GM19043 (cell line): Measurements from ENCODE around the gene ATXN2L.
"Not testable (repeated sequence)": the region's sequence is repeated elsewhere in the genome, so short reads cannot be mapped to it uniquely, and the experiment has no call there.

ENCODE experiments used
- ATAC-seq: cut with Tn5 transposase; IDR thresholded peaks from one replicate; pipeline ENCODE4 v1.9.1; 2021; ENCODE audit warnings: low read depth; ENCODE audit not compliant: unreplicated experiment

The ATXN2L gene

GRCh38 chr16:28837672-28838557, 15.1 kb downstream of the ATXN2L start:
- no peak for ATAC-seq

GRCh38 chr16:28838558-28838918, 15.7 kb downstream of the ATXN2L start:
- ATAC-seq, result no peak

- no peak for ATAC-seq
Observed at GRCh38 chr16:28839004-28839639, 16.3 kb downstream of the ATXN2L start.

DNA sequence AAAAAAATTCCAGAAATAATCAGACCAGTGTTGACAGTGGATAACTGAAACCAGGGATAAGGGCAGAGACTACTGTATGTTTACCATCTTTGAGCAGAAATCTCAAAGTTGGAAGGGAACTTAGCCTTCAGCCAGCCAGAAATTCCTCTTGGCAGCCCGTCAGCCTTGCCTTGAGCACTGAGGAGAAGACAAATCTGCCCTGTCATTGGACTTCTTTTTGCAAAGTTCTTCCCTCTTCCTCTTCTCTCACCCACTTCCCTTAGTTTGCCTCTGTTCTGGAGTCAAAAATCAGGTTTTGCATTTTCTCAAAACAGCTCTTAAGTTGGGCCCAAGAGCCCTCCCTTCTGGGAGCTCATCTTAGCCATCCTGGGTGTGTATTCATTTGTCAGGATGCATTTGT, 17.1 kb downstream of the ATXN2L start:
- ATAC-seq, result no peak

DNA sequence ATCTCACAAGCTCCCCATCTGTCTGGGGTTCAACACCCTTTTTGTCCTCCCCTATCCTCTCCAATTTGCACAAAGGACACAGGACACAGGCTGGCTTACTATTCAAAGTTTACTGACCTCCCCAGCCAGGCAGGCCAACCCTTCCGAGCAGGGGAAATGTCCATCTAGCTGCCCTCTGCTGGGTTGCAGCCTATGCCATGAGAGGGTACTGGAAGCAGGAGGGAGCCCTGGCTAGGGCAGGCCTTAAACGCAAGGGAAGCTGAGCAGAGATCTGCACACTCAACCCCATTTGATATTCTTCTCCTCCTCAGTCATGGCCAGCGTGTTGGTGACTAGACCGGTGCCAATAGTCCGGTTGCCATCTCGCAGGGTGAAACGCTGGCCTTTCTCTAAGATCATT, 19.9 kb downstream of the ATXN2L start:
- ATAC-seq, result no peak

DNA sequence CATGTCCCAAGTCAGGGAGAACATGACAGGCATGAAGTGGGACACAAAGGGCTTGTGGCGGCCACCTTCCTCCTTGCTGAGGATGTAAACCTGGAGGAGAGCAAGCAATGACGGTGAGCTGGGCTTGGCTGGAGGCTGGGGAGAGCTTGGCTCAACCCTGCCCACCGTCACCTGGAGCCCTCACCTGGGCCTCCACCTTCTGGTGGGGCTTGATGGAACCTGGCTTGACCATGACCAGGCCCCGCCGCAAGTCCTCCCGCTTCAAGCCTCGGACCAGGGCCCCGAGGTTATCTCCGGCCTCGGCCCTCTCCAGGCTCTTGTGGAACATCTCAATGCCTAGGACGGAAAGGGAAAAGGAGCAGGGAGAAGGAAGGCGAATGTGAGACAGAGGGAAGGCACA, 21.0 kb downstream of the ATXN2L start:
- ATAC-seq, result no peak

- ATAC-seq, result no peak
Observed at GRCh38 chr16:28844226-28844885, 21.6 kb downstream of the ATXN2L start.

DNA sequence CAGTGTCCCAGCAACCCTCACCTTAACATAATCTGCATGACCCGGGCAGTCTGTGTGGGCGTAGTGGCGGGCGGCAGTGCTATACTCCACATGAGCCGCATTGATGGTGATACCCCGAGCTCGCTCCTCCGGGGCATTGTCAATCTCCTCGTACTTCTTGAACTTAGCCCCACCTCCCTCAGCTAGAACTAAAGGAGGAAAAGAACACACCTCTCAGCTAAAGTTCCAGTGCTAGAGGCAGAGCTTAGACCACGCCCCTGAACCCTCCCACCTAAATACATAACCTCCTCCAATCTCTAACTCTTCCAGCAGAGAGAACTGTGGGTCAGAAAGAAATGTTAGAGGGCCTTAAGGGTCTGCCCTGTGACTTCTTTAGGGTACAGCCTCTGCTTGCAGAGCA, 22.5 kb downstream of the ATXN2L start:
- ATAC-seq, result no peak

GRCh38 chr16:28845761-28846079, 22.9 kb downstream of the ATXN2L start:
- no peak for ATAC-seq

- peak; percentile 92 for ATAC-seq
Observed at GRCh38 chr16:28846080-28846932, 23.5 kb downstream of the ATXN2L start, which contains the start of gene TUFM. TUFM (minus strand) TSS chr16:28846348; CDS start chr16:28846269, 79 bp downstream.

DNA sequence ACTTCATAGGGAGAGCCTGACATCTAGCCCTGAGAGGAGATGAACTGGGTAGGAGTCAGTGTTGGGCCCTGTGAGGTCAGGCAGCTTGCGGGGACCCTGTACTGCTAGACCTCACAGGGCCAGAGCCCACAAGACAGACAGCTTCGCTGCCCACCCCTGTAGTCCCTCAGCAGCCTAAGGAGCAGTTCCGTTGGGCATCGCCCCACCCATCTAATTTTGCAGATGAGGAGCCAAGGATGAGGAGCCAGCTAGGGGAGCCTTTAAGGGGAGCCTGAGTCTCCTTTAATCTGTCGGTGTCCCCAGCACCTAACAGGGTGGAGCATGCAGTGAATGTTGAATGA, 24.1 kb downstream of the ATXN2L start:
- ATAC-seq, result no peak

DNA sequence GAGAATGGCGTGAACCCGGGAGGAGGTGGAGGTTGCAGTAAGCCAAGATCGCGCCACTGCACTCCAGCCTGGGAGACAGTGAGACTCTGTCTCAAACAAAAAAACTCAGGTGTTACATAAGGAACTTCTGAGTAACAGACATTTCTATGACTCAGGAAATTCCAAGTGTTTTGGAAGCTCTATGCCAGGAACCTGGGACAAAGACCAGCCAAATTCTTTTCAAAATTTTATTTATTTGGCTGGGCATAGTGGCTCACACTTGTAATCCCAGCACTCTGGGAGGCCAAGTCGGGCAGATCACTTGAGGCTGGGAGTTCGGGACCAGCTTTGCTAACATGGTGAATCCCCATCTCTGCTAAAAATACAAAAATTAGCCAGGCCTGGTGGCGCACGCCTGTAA, 35.6 kb downstream of the ATXN2L start:
- no peak for ATAC-seq

- ATAC-seq, result no peak
Observed at GRCh38 chr16:28859326-28859725, 36.5 kb downstream of the ATXN2L start.

- no peak for ATAC-seq
Observed at GRCh38 chr16:28863929-28864793, 41.4 kb downstream of the ATXN2L start.

GRCh38 chr16:28865001-28865688, 42.3 kb downstream of the ATXN2L start:
- no peak for ATAC-seq

DNA sequence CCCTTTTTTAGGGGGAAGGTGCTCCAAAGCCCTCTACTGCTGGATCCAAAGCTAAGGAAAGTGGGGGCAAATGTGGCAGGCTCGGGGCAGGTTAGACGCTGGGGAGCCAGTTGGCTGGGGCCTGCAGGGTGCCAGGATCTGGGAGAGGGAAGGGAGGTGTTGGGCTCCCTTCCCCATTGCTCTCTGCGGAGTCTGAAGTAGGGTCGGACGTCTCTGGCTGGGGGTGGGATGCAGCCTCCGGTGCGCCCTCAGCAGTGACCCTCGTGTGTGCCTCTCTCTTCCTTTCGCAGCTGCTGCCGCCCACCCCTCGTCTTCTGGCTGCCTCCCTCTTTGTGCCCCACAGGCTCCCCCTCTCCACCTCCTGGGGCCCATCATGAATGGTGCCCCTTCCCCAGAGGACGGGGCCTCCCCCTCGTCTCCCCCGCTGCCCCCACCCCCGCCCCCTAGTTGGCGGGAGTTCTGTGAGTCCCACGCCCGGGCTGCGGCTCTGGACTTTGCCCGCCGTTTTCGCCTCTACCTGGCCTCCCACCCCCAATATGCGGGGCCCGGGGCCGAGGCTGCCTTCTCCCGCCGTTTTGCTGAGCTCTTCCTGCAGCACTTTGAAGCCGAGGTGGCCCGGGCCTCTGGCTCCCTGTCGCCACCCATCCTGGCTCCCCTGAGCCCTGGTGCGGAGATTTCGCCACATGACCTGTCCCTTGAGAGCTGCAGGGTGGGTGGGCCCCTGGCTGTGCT, 43.1 kb downstream of the ATXN2L start:
- ATAC-seq, result no peak

GRCh38 chr16:28866454-28866804, 43.6 kb downstream of the ATXN2L start:
- ATAC-seq, result no peak

DNA sequence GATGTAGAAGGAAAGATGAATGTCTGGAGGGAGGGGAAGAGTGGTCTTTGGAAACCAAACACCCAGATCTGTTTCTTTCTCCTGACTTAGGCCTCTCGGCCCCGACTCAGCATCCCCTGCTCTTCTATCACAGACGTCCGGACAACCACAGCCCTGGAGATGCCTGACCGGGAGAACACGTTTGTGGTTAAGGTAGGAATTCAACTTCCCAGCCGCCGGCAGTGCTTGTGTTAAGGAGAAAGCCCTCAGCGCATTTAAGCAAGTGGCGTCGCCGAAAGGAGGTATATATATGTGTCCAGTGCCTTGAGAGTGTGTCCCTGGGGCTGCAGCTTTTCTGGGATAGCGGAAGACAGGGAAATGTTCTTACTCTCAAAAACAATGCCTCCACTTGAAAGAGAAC, 44.4 kb downstream of the ATXN2L start:
- ATAC-seq, result no peak

DNA sequence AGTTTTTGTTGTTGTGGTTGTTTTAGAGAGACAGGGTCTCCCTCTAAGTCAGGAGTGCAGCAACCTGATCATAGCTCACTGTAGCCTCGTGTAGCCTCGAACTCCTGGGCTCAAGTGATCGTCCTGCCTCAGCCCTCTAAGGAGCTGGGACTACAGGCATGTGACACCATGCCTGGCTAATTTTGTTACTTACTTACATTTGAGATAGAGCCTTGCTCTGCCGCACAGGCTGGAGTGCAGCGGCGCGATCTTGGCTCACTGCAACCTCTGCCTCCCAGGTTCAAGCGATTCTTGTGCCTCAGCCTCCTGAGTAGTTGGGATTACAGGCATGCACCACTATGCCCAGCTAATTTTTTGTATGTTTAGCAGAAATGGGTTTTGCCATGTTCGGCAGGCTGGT, 44.8 kb downstream of the ATXN2L start:
- not testable (repeated sequence) for ATAC-seq
